H1 (cell line): Measurements from ENCODE around the gene COL4A2. TPM values are rescaled to one million over a fixed set of nuclear protein-coding genes. Genes with fewer than 3 reads are reported as not detected.

Experiments
- EP300 ChIP-seq, 2 experiments: IDR thresholded peaks; 1 replicate in 1 of 2; 2 replicates in 1 of 2; pipeline ENCODE4 v1.6.1; 2011 to 2012; ENCODE audit warnings: low read depth in 2 of 2, low read length in 2 of 2, mild to moderate bottlenecking in 2 of 2, borderline replicate concordance in 1 of 2, inconsistent platforms in 1 of 2, moderate library complexity in 1 of 2
- KDM5A ChIP-seq: fragments of 200-600 bp; IDR thresholded peaks from 2 replicates; pipeline ENCODE4 v1.7.1; 2012; ENCODE audit warnings: mild to moderate bottlenecking, low read length, inconsistent platforms, mixed read lengths
- polyA plus RNA-seq, 7 experiments: library from polyadenylated mRNA; depleted of rRNA in 3 of 7; stranded (reverse) in 5 of 7; unstranded in 2 of 7; fragments of >200 nt in 5 of 7; fragments of 200-250 nt in 2 of 7; gene quantifications; 1 replicate in 5 of 7; 2 replicates in 1 of 7; 4 replicates in 1 of 7; pipeline versions ENCODE4 v1.2.1 to v1.2.3, GENCODE V29; 2011 to 2013; ENCODE audit warnings: missing spikeins in 2 of 7, mixed read lengths in 2 of 7
- total RNA-seq: library from RNA; stranded (reverse); fragmentation: NEBNext Ultra II Directional; extraction: Animal tissue kit (Norgen Biotek cat#: 25700); gene quantifications from 2 replicates; pipeline ENCODE4 v1.2.1, GENCODE V29; 2021

Gene COL4A2
- total and polyA plus RNA-seq, 2 of the 8 experiments (the other 6 are each of a cell fraction or from before 2014, with no cell fraction given), result 80.4 to 87.3 TPM

DNA sequence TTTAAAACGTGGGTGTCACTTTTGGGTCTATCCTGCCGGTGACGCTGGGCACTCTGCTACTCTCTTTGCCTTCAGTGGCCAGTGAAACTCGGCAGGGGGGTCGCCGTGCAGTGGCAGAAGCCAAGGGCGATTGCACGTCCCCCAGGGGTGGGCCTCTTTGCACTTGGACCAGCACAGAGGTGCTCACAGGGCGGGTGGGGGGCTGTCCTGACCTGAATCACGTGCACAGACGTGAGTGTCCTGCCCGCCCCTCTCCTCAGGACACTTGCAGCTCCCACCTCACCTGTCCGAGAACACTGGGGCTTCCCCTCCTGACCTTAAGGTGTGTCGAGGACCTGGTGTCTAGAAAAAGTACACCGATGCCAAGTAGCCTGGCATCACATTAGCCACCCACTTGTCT, 16.3 kb upstream of the COL4A2 start (continued):
- no peak for TF ChIP-seq EP300 (IDR thresholded peaks at IDR 0.05; ENCODE audit: borderline replicate concordance in 1 of 2, low read depth in 2 of 2, low read length in 2 of 2)
- no peak for TF ChIP-seq KDM5A
- TF ChIP-seq, all 59 proteins: peak for 0
